Heart left ventricle (tissue), 13 donors: ENCODE results near the gene SPDYE4.

Experiments
- CTCF ChIP-seq, 12 donors: fragments of 200-600 bp; sonication (generic) in 4 of 12; IDR thresholded peaks; one replicate each; pipeline versions ENCODE4 v1.5.0 to v1.8.0; 2018 to 2022; ENCODE audit warnings: antibody characterized with exemption in 12 of 12, mild to moderate bottlenecking in 5 of 12
- POLR2A ChIP-seq, 2 donors: fragments of 450-650 bp; IDR thresholded peaks; one replicate each; pipeline ENCODE4 v1.6.1; 2017; ENCODE audit warnings: antibody characterized with exemption in 2 of 2, mild to moderate bottlenecking in 2 of 2, moderate library complexity in 2 of 2
- donor health status: ischemic (EF 13 %, LVEDD 7.1; RV severe dilation, severe dysfunction).
- donor health status: DM: no; HTN: yes; CAD: no.
- donor health status: DM: no; HTN: no; CAD: no.
- donor health status: ischemic (EF 25% LVEDD 6.9; RV normal size, moderate dysfunction).
- donor health status: ischemic (EF 25% LVEDD 5.7; RV mildly dilated, moderate dysfunction).
- donor health status: ischemic (EF 35%, LVEDD 5.7; RV mildly dilated, moderate dysfunction).
- donor health status: nonischemic (EF 11% LVEDD 7.7; RV severe dilation, severe dysfunction).
- donor health status: DM: yes; HTN: yes; CAD: no.
- donor health status: PGD.
- donor health status: ischemic (EF 29% LVEDD 5.4; RV normal size, mild dysfunction).
- donor health status: nonischemic (EF 23%, LVEDD 6.1; RV moderate dilation, normal function).

- TF ChIP-seq CTCF (IDR thresholded peaks at IDR 0.05) (no peak), POLR2A (IDR thresholded peaks at IDR 0.05) (no peak)
These were observed 22.0 kb downstream of the SPDYE4 start for GRCh38 chr17:8736362-8736761.
